CD4-positive, alpha-beta T cell (primary cell): Measurements from ENCODE around the gene GRID1. TPM values are rescaled to one million over a fixed set of nuclear protein-coding genes. Genes with fewer than 3 reads are reported as not detected.

ENCODE experiments used
- ATAC-seq: fragments of 200-7000 bp; cut with Tn5 transposase; one replicate; pipeline ENCODE4 v1.10.0; 2022; ENCODE audit warnings: mild to moderate bottlenecking; ENCODE audit not compliant: poor library complexity
- CTCF ChIA-PET: fragments of 350-600 bp; sonication (Branson Sonifier 250); formaldehyde crosslinking; loops from one replicate; lab custom pipeline; 2021; ENCODE audit warnings: antibody characterized with exemption, inconsistent platforms; lab: Charles Lee
- POLR2A ChIA-PET: fragments of 350-600 bp; sonication (Branson Sonifier 250); formaldehyde crosslinking; loops from one replicate; lab custom pipeline; 2021; ENCODE audit warnings: antibody characterized with exemption, inconsistent platforms; lab: Charles Lee
- DNase-seq, 14 experiments: peaks; one replicate each; pipeline ENCODE4 v3.0.0-alpha.2; 2013 to 2020; ENCODE audit warnings: mixed read lengths in 2 of 14
- H3K27ac ChIP-seq, 2 donors: one replicate each; pipeline versions ENCODE4 v1.5.1 to v1.7.0; 2013; ENCODE audit warnings: low read length in 2 of 2, low read depth in 1 of 2, mild to moderate bottlenecking in 1 of 2
- H3K27me3 ChIP-seq, 2 experiments: 1 replicate in 1 of 2; 2 replicates in 1 of 2; pipeline versions ENCODE4 v1.6.1 to v1.7.0; 2013; ENCODE audit warnings: low read length in 2 of 2, control low read depth in 1 of 2, mild to moderate bottlenecking in 1 of 2, moderate library complexity in 1 of 2; ENCODE audit not compliant: insufficient read depth in 2 of 2, control insufficient read depth in 1 of 2
- H3K36me3 ChIP-seq: one replicate; pipeline ENCODE4 v1.6.1; 2013; ENCODE audit warnings: low read length, control low read depth; ENCODE audit not compliant: insufficient read depth
- H3K4me1 ChIP-seq: one replicate; pipeline ENCODE4 v1.6.1; 2013; ENCODE audit warnings: low read length, control low read depth; ENCODE audit not compliant: insufficient read depth
- H3K4me3 ChIP-seq: one replicate; pipeline ENCODE4 v1.5.1; 2013; ENCODE audit warnings: mild to moderate bottlenecking, low read length, moderate library complexity
- H3K9me3 ChIP-seq, 2 experiments: 1 replicate in 1 of 2; 2 replicates in 1 of 2; pipeline versions ENCODE4 v1.6.1 to v1.7.0; 2013; ENCODE audit warnings: low read length in 2 of 2, mild to moderate bottlenecking in 2 of 2, control low read depth in 1 of 2, moderate library complexity in 1 of 2; ENCODE audit not compliant: control insufficient read depth in 1 of 2, insufficient read depth in 1 of 2
- H3K27ac Mint-ChIP-seq: one replicate; pipeline ENCODE4 v1.8.0; 2020; ENCODE audit warnings: mixed read lengths
- H3K27me3 Mint-ChIP-seq: one replicate; pipeline ENCODE4 v1.8.0; 2021; ENCODE audit warnings: mixed read lengths
- H3K36me3 Mint-ChIP-seq: one replicate; pipeline ENCODE4 v1.8.0; 2021; ENCODE audit warnings: low read depth, mixed read lengths
- H3K4me1 Mint-ChIP-seq: one replicate; pipeline ENCODE4 v1.8.0; 2021; ENCODE audit warnings: low read depth, mixed read lengths
- H3K4me3 Mint-ChIP-seq: one replicate; pipeline ENCODE4 v1.8.0; 2020; ENCODE audit warnings: mild to moderate bottlenecking, mixed read lengths
- H3K9me3 Mint-ChIP-seq: one replicate; pipeline ENCODE4 v1.8.0; 2020; ENCODE audit warnings: mixed read lengths
- intact Hi-C, 2 experiments: fragments of 100-400 bp; cut with DNase I in 1 of 2; cut with micrococcal nuclease in 1 of 2; formaldehyde crosslinking; loops; one replicate each; pipeline versions ENCODE4 v1.15.1 to v1.9.0; 2023 to 2025; cut with DNase I, micrococcal nuclease
- total RNA-seq, 174 experiments: library from RNA in 2 of 174; stranded (reverse) in 2 of 174; gene quantifications; one replicate each; pipeline ENCODE4 v1.2.3 and lab custom pipeline; 2021 to 2026
- TF ChIP-seq, protein P1 (sequence below): fragments of 200-600 bp; IDR thresholded peaks from one replicate; pipeline ENCODE4 v1.8.0; 2022; ENCODE audit warnings: antibody characterized with exemption, mild to moderate bottlenecking

GRID1 gene
- total RNA-seq, 2 experiments from 2014 or later, result not detected

GRCh38 chr10:86292462-86293395, 73.9 kb downstream of the GRID1 start:
- H3K9me3 ChIP-seq, result peaks cover 0 to 11% of the 10 kb centered on the region in 2 experiments
- H3K9me3 Mint-ChIP-seq, result no peaks in the 10 kb centered on the region
- no peak overlapping the region for H3K27ac Mint-ChIP-seq
- H3K4me1 ChIP-seq, result no peaks in the 10 kb centered on the region
- no peaks in the 10 kb centered on the region for H3K36me3 ChIP-seq
- DNase-seq, result no peak
- CTCF ChIA-PET, result no interaction called here
- POLR2A ChIA-PET, result no interaction called here
- intact Hi-C loops, result no loop called here
- no peak for ATAC-seq
- no peak overlapping the region for H3K4me3 Mint-ChIP-seq
- peaks cover 0 to 3% of the 10 kb centered on the region in 2 experiments for H3K27me3 ChIP-seq
- H3K27ac ChIP-seq, result no peak overlapping the region
- no peaks in the 10 kb centered on the region for H3K36me3 Mint-ChIP-seq
- no peaks in the 10 kb centered on the region for H3K4me1 Mint-ChIP-seq
- TF ChIP-seq, protein P1, sequence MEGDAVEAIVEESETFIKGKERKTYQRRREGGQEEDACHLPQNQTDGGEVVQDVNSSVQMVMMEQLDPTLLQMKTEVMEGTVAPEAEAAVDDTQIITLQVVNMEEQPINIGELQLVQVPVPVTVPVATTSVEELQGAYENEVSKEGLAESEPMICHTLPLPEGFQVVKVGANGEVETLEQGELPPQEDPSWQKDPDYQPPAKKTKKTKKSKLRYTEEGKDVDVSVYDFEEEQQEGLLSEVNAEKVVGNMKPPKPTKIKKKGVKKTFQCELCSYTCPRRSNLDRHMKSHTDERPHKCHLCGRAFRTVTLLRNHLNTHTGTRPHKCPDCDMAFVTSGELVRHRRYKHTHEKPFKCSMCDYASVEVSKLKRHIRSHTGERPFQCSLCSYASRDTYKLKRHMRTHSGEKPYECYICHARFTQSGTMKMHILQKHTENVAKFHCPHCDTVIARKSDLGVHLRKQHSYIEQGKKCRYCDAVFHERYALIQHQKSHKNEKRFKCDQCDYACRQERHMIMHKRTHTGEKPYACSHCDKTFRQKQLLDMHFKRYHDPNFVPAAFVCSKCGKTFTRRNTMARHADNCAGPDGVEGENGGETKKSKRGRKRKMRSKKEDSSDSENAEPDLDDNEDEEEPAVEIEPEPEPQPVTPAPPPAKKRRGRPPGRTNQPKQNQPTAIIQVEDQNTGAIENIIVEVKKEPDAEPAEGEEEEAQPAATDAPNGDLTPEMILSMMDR, result no peak
- no peaks in the 10 kb centered on the region for H3K27me3 Mint-ChIP-seq
- no peak overlapping the region for H3K4me3 ChIP-seq

DNA sequence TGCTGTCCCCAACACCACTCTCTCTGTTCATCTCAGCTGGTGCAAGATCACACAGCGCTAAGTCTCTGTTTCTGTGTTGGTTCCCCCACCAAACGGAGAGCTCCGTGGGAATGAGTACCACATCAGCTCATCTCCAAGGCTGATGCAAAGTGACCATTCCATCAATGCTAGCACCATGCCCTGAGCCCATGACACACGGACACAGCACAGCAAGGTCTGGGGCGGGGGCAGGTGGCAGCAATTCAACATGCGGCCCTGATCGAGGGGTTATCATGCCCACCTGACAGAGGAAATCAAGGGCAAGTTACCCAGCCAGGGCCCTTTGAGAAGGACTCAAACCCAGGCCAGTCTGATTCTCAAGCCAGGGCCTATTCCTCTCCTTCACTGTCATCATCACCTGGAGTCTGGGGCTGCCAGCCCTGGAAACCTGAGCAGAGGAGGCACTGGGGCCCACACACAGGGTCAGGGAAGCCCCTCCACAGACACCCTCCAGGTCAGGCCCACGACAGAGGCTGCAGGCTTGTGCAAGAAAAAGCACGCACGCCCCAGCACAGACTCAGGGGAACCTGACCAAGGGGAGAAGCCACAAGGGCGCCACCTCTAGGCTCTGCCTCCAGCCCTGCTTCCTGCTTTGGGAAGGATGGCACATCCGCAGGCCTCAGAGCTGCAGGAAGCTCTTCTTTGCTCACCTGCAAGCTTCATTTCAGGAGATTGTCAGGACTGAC, 74.8 kb downstream of the GRID1 start:
- H3K27ac ChIP-seq, result no peak overlapping the region
- no peak overlapping the region for H3K4me3 ChIP-seq
- TF ChIP-seq, protein P1, result no peak
- DNase-seq, result no peak
- peaks cover 0 to 3% of the 10 kb centered on the region in 2 experiments for H3K27me3 ChIP-seq
- Mint-ChIP-seq H3K4me3 (no peak overlapping the region), H3K27ac (no peak overlapping the region), H3K36me3 (no peaks in the 10 kb centered on the region), H3K27me3 (no peaks in the 10 kb centered on the region), H3K9me3 (no peaks in the 10 kb centered on the region), H3K4me1 (no peaks in the 10 kb centered on the region)
- peaks cover 0 to 11% of the 10 kb centered on the region in 2 experiments for H3K9me3 ChIP-seq
- no peaks in the 10 kb centered on the region for H3K4me1 ChIP-seq
- no peak for ATAC-seq
- CTCF ChIA-PET, result no interaction called here
- no peaks in the 10 kb centered on the region for H3K36me3 ChIP-seq
- POLR2A ChIA-PET, result no interaction called here
- intact Hi-C loops, result no loop called here

GRCh38 chr10:86290933-86291615, 75.5 kb downstream of the GRID1 start:
- Histone ChIP-seq H3K27ac (no peak overlapping the region), H3K4me3 (no peak overlapping the region), H3K4me1 (no peaks in the 10 kb centered on the region), H3K36me3 (no peaks in the 10 kb centered on the region), H3K9me3 (peaks cover 0 to 11% of the 10 kb centered on the region in 2 experiments), H3K27me3 (peaks cover 0 to 3% of the 10 kb centered on the region in 2 experiments)
- Mint-ChIP-seq H3K4me3 (no peak overlapping the region), H3K9me3 (no peaks in the 10 kb centered on the region), H3K4me1 (no peaks in the 10 kb centered on the region), H3K27ac (no peak overlapping the region), H3K36me3 (no peaks in the 10 kb centered on the region), H3K27me3 (peaks cover 1% of the 10 kb centered on the region)
- intact Hi-C loops, result no loop called here
- ChIA-PET POLR2A (no interaction called here), CTCF (no interaction called here)
- DNase-seq (no peak), ATAC-seq (no peak)
- TF ChIP-seq, protein P1, result no peak
